COLO668 (cell line): ENCODE results near the gene IGIP.

ENCODE experiments used
- DNase-seq: peaks from one replicate; lab custom pipeline; 2025; ENCODE audit not compliant: unreplicated experiment; lab: John Stamatoyannopoulos, UW

The IGIP gene

DNA sequence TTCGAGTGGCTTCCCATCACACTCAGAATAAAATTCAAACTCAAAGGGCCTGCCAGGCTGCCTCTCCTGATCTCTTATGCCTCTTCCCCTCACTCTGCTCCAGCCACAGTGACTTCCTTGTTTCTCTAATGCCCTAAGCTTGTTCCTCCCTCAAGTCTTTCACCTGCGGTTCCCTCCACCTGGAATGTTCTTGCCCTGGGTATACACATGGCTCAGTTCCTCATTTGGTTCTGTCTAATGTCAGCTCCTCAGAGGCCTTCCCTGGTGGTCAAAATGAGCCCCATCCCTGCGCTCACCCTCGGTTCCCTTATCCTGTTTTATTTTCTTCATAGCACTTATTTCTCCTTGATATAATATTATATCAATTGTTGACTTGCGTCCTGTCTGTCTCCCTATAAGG is 36.5 kb downstream of the IGIP start:
- DNase-seq: no peak

DNA sequence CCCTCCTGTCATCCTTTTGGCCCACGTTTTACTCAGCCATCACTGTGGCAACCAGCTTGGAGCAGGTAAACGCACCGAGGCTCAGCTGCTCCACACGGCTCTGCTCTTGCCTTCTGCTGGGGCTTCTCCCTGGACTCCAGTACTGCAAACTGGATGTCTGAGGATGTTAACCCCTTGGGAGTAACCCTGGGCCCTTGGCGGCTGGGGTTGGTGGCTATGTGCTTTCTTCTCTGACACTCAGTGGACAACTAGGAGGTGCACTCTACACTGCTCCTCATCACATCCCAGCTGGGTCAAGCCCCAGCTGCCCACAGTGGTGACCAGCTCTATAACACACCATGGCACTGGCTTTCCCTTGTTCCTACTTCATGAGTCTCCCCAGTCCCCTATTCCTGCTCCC is 37.0 kb downstream of the IGIP start:
- no peak for DNase-seq

DNA sequence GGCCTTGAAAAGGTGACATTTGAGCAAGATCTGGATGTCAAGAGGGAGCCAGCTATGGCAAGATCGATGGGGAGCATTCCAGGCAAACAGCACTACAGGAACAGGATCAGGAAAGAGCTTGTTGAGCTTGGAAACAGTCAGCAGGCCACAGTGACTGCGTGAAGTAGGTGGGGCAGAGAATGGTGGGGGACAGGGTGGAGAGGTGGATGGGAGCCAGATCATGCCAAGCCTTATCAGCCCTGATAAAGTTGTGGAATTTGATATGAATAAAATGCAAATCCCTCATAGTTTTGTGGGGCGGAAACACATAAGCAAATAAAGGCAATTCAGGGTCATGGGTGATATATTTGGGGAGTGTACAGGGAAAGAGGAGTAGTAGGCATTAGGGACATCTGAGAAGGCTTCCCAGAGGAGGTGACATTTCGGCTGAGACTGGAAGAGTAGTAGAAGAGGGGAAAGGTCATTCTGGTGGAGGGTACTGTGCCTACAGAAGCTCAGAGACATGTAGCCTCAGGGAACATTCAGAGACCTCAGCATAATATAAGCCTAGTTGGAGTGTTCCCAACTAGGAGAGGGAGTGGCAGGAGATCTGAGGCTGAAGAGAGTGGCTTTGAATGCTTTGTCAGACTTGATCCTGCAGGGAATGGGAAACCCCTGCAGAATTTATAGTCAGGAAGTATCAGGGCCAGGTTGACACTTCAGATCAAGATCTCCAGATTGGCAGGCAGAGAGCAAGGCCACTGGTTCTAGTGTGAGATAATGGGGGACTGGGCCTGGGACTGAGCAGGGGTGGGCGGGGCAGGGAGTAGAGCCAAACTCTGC is 39.6 kb downstream of the IGIP start:
- no peak for DNase-seq

DNA sequence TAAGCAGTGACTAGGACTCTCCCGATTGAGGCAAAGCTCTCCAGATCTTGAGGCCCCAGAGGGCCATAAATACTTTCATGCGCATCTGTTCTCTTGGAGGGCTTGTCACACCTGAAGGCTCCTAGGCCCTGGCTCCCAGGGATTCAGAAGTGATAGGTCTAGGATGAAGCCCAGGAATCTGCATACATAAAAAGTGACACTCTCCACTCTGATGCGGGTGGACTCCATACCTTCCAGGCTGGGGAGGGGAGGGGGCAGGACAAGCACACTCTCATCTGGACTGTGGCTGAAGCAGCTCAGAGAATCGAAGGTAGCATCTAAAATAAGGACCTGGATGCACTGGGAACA is 40.2 kb downstream of the IGIP start:
- no peak for DNase-seq

DNA sequence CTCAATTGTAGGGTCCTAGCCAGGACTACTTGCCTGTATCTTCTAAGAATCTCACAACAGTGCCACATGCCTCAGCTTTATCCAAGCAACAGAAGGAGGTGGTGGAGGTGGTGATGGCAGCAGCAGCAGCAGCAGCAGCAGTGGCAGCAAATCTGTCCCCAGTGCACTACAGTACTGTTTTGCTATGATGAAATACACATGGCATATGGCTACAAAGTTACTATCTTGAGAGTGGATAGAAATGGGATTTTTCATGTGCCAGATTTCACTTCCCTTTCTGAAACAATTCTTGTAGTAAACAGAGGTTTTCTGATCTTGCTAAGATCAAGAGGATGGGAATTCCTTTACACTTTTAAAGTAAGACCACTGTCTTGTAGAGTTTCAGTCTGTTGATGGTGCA is 41.2 kb downstream of the IGIP start:
- no peak for DNase-seq

DNA sequence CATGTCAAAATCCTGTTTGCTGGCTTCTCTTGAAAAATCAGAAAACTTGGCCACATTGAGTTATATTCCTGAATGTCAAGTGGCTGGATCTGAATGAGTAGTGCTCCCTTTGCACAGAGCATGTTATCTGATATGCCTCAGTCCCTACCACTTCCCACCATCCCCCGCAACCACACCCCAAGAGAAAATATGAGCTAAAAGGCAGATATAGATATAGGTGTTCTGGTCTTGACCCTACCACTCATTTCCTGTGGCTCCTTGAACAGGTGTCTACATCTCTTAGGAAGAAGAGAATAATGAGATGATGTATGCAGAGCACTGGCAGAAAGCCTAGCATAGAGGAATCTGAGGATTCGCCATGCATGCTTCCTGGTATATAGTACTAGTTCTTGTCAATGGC is 42.6 kb downstream of the IGIP start:
- no peak for DNase-seq

DNA sequence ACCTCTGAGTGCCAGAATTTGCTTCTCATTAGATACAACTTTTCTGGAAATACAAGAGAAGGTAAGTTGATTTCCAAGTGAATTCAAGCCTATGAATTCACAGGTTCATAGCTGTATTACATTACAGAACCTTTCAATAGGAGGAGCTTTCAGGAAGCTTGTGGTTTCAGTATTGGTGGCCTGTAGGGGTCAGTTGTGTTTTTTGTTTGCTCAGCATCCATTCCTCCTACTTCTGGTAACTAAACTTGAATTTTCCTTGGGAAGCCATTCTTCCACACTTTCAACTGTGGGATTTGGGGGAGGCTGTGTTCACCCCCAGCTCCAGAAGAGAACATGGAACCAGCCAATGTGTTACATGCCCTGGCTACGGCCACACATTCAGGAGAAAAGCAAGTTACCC is 43.7 kb downstream of the IGIP start:
- no peak for DNase-seq

DNA sequence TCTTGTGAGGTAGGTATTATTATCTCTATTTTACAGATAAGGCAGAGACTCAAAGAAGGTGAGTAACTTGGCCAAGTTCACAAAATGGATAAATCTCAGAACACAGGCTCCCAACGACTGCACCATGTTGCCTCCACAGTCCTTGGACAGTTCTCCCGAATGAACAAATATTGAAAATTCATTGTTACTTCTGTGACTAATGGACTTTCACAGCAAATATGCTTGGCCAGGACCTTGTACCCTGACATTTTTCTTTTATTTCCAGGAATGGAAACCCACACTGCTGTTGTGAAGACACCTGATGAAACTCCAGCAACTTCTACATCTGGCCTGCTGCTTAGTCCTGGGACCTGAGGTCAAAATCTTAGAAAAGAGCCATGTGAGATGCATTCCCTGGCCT is 46.7 kb downstream of the IGIP start:
- DNase-seq: no peak

DNA sequence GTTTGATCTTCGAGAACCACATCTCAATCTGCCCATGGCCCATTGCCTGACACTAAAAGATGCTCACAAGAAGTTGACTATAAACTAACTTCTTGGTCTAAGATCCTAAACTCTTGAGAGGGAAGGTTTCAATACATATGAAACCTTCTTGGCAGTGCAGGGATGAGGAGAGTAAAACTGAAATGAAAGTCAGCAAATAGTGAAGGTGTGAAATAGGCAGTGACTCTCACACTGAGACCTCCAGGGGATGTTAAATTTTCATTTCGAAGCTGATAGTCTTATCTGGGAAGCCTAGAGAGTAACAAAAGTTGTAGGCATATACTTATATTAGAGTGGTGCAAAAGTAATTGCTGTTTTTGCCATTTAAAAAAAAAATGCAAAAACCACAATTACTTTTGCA is 48.3 kb downstream of the IGIP start:
- DNase-seq: no peak

DNA sequence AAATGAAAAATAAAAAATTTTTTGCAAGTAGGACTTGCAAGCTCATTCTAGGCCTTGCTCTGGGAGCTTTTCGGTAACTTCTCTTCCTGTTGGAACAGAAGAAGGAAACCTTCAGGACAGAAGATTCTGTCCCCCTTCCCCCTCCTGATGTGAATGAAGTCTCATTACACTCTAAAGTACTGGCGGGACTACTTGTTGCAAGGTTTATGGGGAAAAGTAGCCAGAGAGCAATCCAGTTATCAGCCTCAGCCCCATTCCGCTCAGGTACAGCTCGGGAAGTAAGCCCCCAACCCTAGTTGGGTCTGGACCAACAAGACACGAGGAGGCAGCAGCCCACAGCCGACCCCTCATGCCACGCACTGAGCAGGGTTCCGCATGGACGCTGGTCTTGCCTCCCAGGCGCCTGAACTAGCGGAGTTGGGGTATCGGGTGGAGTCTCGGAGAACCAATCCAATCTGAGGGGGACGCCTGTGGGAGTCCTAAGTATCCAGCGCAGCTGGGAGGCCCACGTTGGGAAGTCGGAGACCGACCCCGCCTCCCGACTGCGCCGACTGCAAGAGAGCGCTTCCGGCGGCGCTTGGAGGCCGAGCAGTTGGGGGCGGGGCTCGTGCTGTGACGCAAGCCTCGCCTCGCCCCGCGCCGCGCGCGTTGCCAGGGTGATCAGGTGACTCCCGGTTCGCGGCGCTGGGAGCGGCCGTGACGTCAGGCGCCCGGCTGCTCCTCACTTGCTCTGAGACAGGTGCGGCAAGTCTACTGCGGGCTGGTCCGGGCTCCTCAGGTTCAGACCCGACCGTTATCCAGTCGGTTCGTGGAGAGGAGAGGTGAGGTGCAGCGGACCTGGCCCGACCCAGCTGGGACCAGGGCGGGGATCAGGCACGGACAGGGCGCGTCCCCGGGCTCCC is 49.0 kb downstream of the IGIP start, which contains the start of gene CYSTM1:
Gene CYSTM1, plus strand, starts transcription at position 724 of the 902 bp plus-strand sequence. CDS start 19,278 bp downstream, outside the sequence.
- peak; percentile 95 for DNase-seq

DNA sequence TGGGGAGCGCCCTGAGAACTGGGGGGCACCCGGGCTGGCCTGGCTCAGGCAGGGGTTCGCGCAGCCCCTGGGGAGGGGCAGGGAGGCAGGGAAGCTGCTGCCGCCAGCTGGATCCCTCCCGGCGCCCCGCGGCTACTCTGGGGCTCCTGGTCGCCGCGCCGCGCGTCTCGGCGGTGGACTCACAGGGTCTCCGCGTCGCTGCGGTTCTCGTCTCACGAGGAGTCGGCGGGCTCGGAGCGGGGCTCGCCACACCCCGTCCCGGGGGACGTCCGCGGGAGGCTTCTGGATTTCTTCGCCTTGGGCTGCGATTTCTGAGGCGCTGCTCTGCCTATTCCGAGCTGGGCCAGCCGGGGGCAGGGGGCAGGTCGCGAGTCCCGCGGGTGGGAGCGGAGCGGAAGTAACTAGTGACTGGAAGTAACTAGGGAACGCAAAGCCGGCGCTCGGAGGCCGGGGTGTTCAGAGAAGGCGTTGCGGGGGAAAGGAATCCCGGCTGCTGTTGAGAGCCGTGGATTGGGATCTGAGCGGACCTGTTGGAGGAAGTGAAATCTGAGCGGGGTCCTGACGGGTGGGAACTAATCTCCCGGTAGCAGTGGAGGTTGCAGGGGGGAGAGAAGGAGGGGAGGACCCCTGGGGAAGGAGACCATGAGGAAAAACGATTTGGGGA is 49.8 kb downstream of the IGIP start:
- peak; percentile 69 for DNase-seq

DNA sequence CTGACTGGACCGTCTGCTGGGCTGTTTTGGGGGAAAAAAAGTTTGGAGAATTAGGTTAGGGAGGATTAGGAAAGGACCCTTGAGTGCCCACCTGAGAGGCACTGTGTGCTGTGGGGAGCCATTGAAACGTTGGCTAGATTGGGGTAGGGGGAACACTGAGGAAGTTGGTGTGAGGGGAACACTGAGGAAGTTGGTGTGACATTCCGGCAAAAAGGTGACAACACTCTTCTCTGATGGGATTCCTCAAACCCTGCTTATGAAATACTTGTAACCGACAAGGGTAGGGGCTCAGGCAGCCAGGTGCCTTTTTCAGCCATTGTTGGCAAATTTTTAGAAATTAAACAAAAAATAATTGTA is 50.3 kb downstream of the IGIP start:
- DNase-seq: no peak

DNA sequence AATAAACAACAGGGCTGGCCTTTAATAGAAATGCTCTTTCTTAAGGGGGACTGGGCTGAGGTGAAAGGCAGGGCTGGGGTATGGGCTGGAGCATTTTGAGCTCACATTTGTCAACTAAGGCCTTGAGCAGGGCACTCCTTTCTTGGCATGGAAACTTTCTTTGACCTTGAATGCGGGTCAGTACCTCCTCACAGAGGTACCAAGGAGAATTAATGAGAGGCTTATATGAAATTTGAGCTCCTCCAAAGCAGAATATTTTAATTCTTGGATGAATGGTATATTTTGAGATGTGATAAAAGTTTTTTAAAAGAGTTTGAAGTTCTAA is 52.3 kb downstream of the IGIP start:
- DNase-seq: no peak

DNA sequence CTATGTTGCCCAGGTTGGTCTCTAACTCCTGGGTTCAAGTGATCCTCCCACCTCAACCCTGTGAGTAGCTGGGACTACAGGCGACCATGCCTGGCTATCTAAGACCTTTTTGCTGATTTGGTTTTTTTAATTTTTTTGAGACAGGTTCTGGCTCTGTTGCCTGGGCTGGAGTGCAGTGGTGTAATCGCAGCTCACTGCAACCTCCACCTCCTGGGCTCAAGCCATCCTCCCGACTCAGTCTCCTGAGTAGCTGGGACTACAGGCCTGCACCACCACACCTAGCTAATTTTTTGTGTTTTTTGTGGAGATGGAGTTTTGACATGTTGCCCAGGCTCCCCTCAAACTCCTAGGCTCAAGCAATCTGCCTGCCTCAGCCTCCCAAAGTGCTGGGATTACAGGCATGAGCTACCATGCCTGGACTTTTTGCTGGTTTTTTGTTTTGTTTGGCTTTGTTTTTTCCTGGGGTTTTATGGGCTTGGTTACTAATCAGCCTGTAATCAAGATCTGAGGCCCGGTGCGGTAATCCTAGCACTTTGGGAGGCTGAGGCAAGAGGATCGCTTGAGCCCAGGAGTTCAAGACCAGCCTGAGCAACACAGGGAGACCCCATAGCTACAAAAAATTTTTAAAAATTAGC is 52.9 kb downstream of the IGIP start:
- no peak for DNase-seq
